Large intestine (tissue), 3 donors: ENCODE results near the gene MCL1. TPM values are rescaled to one million over a fixed set of nuclear protein-coding genes. Genes with fewer than 3 reads are reported as not detected.
A peak's percentile ranks its signal among the peaks of the same experiment; 100 is the strongest.

Experiments used
- DNase-seq, 2 donors: peaks; one replicate each; pipeline versions ENCODE4 v3.0.0 to v3.0.0-alpha.2; 2013
- H3K27ac ChIP-seq: one replicate; pipeline ENCODE4 v1.5.1; 2013; ENCODE audit warnings: low read length
- H3K27me3 ChIP-seq: 2 replicates; pipeline ENCODE4 v1.6.1; 2013; ENCODE audit warnings: low read length; ENCODE audit not compliant: control insufficient read depth, insufficient read depth
- H3K36me3 ChIP-seq: 2 replicates; pipeline ENCODE4 v1.6.1; 2013; ENCODE audit warnings: low read length; ENCODE audit not compliant: control insufficient read depth, insufficient read depth
- H3K4me1 ChIP-seq: one replicate; pipeline ENCODE4 v1.6.1; 2013; ENCODE audit warnings: low read length; ENCODE audit not compliant: control insufficient read depth, insufficient read depth
- H3K4me3 ChIP-seq: one replicate; pipeline ENCODE4 v1.5.1; 2013; ENCODE audit warnings: low read length
- H3K9me3 ChIP-seq: one replicate; pipeline ENCODE4 v1.6.1; 2013; ENCODE audit warnings: mild to moderate bottlenecking, low read depth, low read length, moderate library complexity; ENCODE audit not compliant: control insufficient read depth
- WGBS: methylation state at CpG from one replicate; pipeline ENCODE4 v1.1.5; 2013; ENCODE audit warnings: low lambda C conversion rate; ENCODE audit not compliant: insufficient coverage; 5-methylcytosine and 5-hydroxymethylcytosine counted together
- polyA plus RNA-seq: library from polyadenylated mRNA; unstranded; fragments of 120-200 nt; gene quantifications from one replicate; pipeline ENCODE4 v1.2.1, GENCODE V29; 2013

MCL1 gene
- polyA plus RNA-seq, 1 donor, result 225 TPM

- H3K27ac ChIP-seq, result peak overlapping the region; percentile 94
- peaks cover 14% of the 10 kb centered on the region for H3K4me1 ChIP-seq
- H3K36me3 ChIP-seq, result peaks cover 19% of the 10 kb centered on the region
- no peak for DNase-seq
- WGBS, result 20% methylated on average over 1 of the region's 15 CpGs
- H3K27me3 ChIP-seq, result no peaks in the 10 kb centered on the region
- H3K9me3 ChIP-seq, result no peaks in the 10 kb centered on the region
- H3K4me3 ChIP-seq, result peak overlapping the region; percentile 55
These were observed 684 bp upstream of the MCL1 start for GRCh38 chr1:150579945-150580642.

GRCh38 chr1:150578272-150579109 is 919 bp downstream of the MCL1 start:
- H3K4me1 ChIP-seq, result peaks cover 21% of the 10 kb centered on the region
- peak; percentile 66 to 81 for DNase-seq
- H3K4me3 ChIP-seq, result peak overlapping the region; percentile 92
- no peaks in the 10 kb centered on the region for H3K9me3 ChIP-seq
- no peaks in the 10 kb centered on the region for H3K27me3 ChIP-seq
- peaks cover 32% of the 10 kb centered on the region for H3K36me3 ChIP-seq
- 0% methylated on average over 3 of the region's 50 CpGs for WGBS
- peak overlapping the region; percentile 94 for H3K27ac ChIP-seq

GRCh38 chr1:150577557-150578271 is 1.7 kb downstream of the MCL1 start:
- DNase-seq, result peak in 1 of 2 donors; percentile 39
- Histone ChIP-seq H3K36me3 (peaks cover 40% of the 10 kb centered on the region), H3K9me3 (no peaks in the 10 kb centered on the region), H3K4me3 (peak overlapping the region; percentile 92), H3K4me1 (peaks cover 21% of the 10 kb centered on the region), H3K27ac (peak overlapping the region; percentile 94), H3K27me3 (no peaks in the 10 kb centered on the region)
- 3% methylated on average over 4 of the region's 11 CpGs for WGBS

- WGBS, result no CpG with 5 or more reads among the region's 2 CpGs
- peak in 1 of 2 donors; percentile 60 for DNase-seq
- H3K4me1 ChIP-seq, result peaks cover 21% of the 10 kb centered on the region
These were observed 2.4 kb downstream of the MCL1 start for GRCh38 chr1:150576794-150577556.

GRCh38 chr1:150576367-150576711 is 3.1 kb downstream of the MCL1 start:
- WGBS, result no CpG with 5 or more reads among the region's 4 CpGs
- DNase-seq, result peak in 1 of 2 donors; percentile 43
- peaks cover 21% of the 10 kb centered on the region for H3K4me1 ChIP-seq
- no peaks in the 10 kb centered on the region for H3K27me3 ChIP-seq
- H3K4me3 ChIP-seq, result peak overlapping the region; percentile 92
- H3K36me3 ChIP-seq, result peaks cover 46% of the 10 kb centered on the region
- H3K27ac ChIP-seq, result peak overlapping the region; percentile 94
- no peaks in the 10 kb centered on the region for H3K9me3 ChIP-seq

More at GRCh38 chr1:150576794-150577556, 2.4 kb downstream of the MCL1 start:
- Histone ChIP-seq H3K27ac (peak overlapping the region; percentile 94), H3K36me3 (peaks cover 44% of the 10 kb centered on the region), H3K9me3 (no peaks in the 10 kb centered on the region), H3K27me3 (no peaks in the 10 kb centered on the region), H3K4me3 (peak overlapping the region; percentile 92)

- peak in 1 of 2 donors; percentile 10 for DNase-seq
- Histone ChIP-seq H3K27ac (peak overlapping the region; percentile 94), H3K36me3 (peaks cover 46% of the 10 kb centered on the region), H3K4me1 (peaks cover 21% of the 10 kb centered on the region), H3K4me3 (peak overlapping the region; percentile 92), H3K9me3 (no peaks in the 10 kb centered on the region), H3K27me3 (no peaks in the 10 kb centered on the region)
- no CpG with 5 or more reads among the region's 1 CpG for WGBS
These were observed 3.7 kb downstream of the MCL1 start for GRCh38 chr1:150575518-150576366.

- Histone ChIP-seq H3K27ac (peak overlapping the region; percentile 94), H3K4me1 (peaks cover 18% of the 10 kb centered on the region), H3K4me3 (peak overlapping the region; percentile 92), H3K9me3 (no peaks in the 10 kb centered on the region), H3K27me3 (no peaks in the 10 kb centered on the region), H3K36me3 (peaks cover 49% of the 10 kb centered on the region)
- WGBS, result 0% methylated on average over 1 of the region's 4 CpGs
- DNase-seq, result peak in 1 of 2 donors; percentile 64
These were observed 4.3 kb downstream of the MCL1 start for GRCh38 chr1:150575072-150575489.

GRCh38 chr1:150574260-150575071 is 4.9 kb downstream of the MCL1 start:
- Histone ChIP-seq H3K27ac (peak overlapping the region; percentile 94), H3K27me3 (no peaks in the 10 kb centered on the region), H3K9me3 (no peaks in the 10 kb centered on the region), H3K4me1 (peaks cover 17% of the 10 kb centered on the region), H3K36me3 (peaks cover 52% of the 10 kb centered on the region), H3K4me3 (peak overlapping the region; percentile 14)
- peak in 1 of 2 donors; percentile 3 for DNase-seq
- WGBS, result no CpG with 5 or more reads among the region's 6 CpGs
